Measurements from ENCODE around the gene ALG5. TPM values are rescaled to one million over a fixed set of nuclear protein-coding genes. Genes with fewer than 3 reads are reported as not detected.

Gene ALG5
- total RNA-seq, 1 donor from 2014 or later = 24.0 TPM

GRCh38 chr13:37023871-37024270, 24.7 kb upstream of the ALG5 start:
- POLR2A ChIA-PET = no interaction called here
- no peak overlapping the region for H3K27ac Mint-ChIP-seq
- DNase-seq (no peak), ATAC-seq (ENCODE audit: low read depth) (no peak)
- intact Hi-C loops (cut with micrococcal nuclease) = no loop called here
- H3K4me1 Mint-ChIP-seq = no peaks in the 10 kb centered on the region
- CTCF ChIA-PET = no interaction called here
- H3K9me3 Mint-ChIP-seq = no peaks in the 10 kb centered on the region
- no peaks in the 10 kb centered on the region for H3K27me3 Mint-ChIP-seq
- H3K4me3 Mint-ChIP-seq = no peak overlapping the region
- peaks cover 67% of the 10 kb centered on the region for H3K36me3 Mint-ChIP-seq (ENCODE audit: low read depth)
- TF ChIP-seq CTCF (IDR thresholded peaks at IDR 0.05) = no peak

DNA sequence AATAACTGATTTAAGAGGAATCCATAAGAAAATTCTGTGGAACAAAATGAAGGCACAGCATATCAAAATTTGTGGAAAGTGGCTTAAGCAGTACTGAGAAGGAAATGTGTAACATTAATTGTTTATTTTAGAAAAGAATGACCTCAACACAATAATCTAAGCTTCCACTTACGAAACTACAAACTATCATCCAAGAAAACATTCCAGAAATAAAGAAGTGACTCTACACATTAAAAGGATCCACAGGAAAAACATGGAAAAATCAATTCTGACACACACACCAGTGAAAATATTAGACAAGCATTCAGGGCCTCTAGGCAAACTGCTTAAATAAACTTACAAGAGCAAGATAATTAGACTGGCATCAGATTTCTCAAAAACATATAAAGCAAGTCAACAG, 15.5 kb upstream of the ALG5 start:
- ATAC-seq (ENCODE audit: low read depth) (no peak), DNase-seq (no peak)
- ChIA-PET CTCF (no interaction called here), POLR2A (no interaction called here)
- intact Hi-C loops (cut with micrococcal nuclease) = no loop called here
- Mint-ChIP-seq H3K9me3 (no peaks in the 10 kb centered on the region), H3K27ac (no peak overlapping the region), H3K4me1 (no peaks in the 10 kb centered on the region), H3K27me3 (no peaks in the 10 kb centered on the region), H3K4me3 (no peak overlapping the region), H3K36me3 (ENCODE audit: low read depth) (peaks cover 79% of the 10 kb centered on the region)
- no peak for TF ChIP-seq CTCF (IDR thresholded peaks at IDR 0.05)

GRCh38 chr13:37011788-37012187, 12.6 kb upstream of the ALG5 start:
- no peaks in the 10 kb centered on the region for H3K9me3 Mint-ChIP-seq
- CTCF ChIA-PET = no interaction called here
- no peak overlapping the region for H3K27ac Mint-ChIP-seq

DNA sequence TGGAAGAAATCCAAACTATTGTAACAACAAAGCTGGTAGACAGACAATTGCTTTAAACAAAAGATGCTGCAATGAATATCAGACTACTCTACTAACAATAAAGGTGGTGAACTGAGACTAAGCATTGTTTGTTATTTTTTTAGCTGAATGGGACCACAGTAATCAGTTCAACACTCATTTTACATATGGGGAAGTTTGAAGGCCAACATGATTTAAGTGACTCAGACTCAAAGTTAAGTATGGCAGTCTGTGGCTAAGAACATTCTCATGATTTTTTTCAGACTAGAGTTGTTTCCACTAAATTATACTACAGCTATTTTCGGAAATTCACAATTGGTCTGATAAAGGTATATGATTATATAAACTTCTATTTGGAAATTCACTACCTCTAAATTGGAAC, 11.9 kb upstream of the ALG5 start:
- peaks cover 86% of the 10 kb centered on the region for H3K36me3 Mint-ChIP-seq (ENCODE audit: low read depth)
- H3K27ac Mint-ChIP-seq = no peak overlapping the region
- H3K4me3 Mint-ChIP-seq = no peak overlapping the region
- H3K27me3 Mint-ChIP-seq = no peaks in the 10 kb centered on the region
- ChIA-PET POLR2A (interaction anchor here (1.1 kb wide), 1 partner anchor 11 kb away, joined by 7 read pairs; the partner anchor contains the start of gene EXOSC8), CTCF (no interaction called here)
- ATAC-seq (ENCODE audit: low read depth) = no peak
- DNase-seq = no peak
- intact Hi-C loops (cut with micrococcal nuclease) = no loop called here
- no peaks in the 10 kb centered on the region for H3K9me3 Mint-ChIP-seq
- TF ChIP-seq CTCF (IDR thresholded peaks at IDR 0.05) = no peak
- no peaks in the 10 kb centered on the region for H3K4me1 Mint-ChIP-seq

More at GRCh38 chr13:37011788-37012187, 12.6 kb upstream of the ALG5 start:
- no peak for ATAC-seq (ENCODE audit: low read depth)
- H3K36me3 Mint-ChIP-seq (ENCODE audit: low read depth) = peaks cover 86% of the 10 kb centered on the region
- TF ChIP-seq CTCF (IDR thresholded peaks at IDR 0.05) = no peak
- H3K4me3 Mint-ChIP-seq = no peak overlapping the region
- DNase-seq = no peak
- POLR2A ChIA-PET = interaction anchor here (1.6 kb wide), 1 partner anchor 11 kb away, joined by 10 read pairs; the partner anchor contains the start of gene EXOSC8
- H3K4me1 Mint-ChIP-seq = no peaks in the 10 kb centered on the region
- intact Hi-C loops (cut with micrococcal nuclease) = loop anchor here (2.0 kb wide), 1 partner anchor 19 kb away; no protein-coding TSS in a partner anchor
- H3K27me3 Mint-ChIP-seq = no peaks in the 10 kb centered on the region

DNA sequence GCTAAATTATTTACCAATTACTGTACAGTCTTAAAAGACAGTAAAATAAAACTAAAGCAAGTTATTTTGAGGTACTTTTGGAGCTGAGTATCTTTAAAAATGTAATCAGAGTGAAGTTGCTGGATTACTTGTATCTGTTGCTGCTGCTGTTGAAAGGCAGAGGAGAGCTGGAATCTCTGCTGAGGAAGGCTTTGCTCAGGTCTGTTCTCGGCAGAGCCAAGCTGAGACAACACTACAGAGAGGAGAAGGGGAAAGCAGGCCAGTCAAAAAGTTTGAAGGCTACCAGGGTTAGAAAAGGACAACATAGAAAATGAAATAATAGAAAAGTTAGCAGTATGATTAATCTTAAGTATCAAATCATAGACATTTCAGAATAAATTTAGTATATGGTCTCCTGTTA, 11.3 kb upstream of the ALG5 start:
- H3K36me3 Mint-ChIP-seq (ENCODE audit: low read depth) = peaks cover 85% of the 10 kb centered on the region
- intact Hi-C loops (cut with micrococcal nuclease) = no loop called here
- H3K27ac Mint-ChIP-seq = no peak overlapping the region
- no peak for TF ChIP-seq CTCF (IDR thresholded peaks at IDR 0.05)
- no peak for DNase-seq
- H3K9me3 Mint-ChIP-seq = no peaks in the 10 kb centered on the region
- no peak overlapping the region for H3K4me3 Mint-ChIP-seq
- H3K27me3 Mint-ChIP-seq = no peaks in the 10 kb centered on the region
- ChIA-PET CTCF (no interaction called here), POLR2A (interaction anchor here (1.1 kb wide), 1 partner anchor 10 kb away, joined by 7 read pairs; the partner anchor contains the start of gene EXOSC8)
- ATAC-seq (ENCODE audit: low read depth) = no peak
- no peaks in the 10 kb centered on the region for H3K4me1 Mint-ChIP-seq

All from activated B cell treated with CpG ODN at 0.5 μM for 24 hours (primary cell).